ENCODE data around the gene GEMIN7. TPM values are rescaled to one million over a fixed set of nuclear protein-coding genes. Genes with fewer than 3 reads are reported as not detected.

The GEMIN7 gene
- total and polyA plus RNA-seq, 2 experiments from 2014 or later, result 48.8 to 69.0 TPM

GRCh38 chr19:45040059-45040771, 38.8 kb upstream of the GEMIN7 start:
- peaks cover 60% of the 10 kb centered on the region for H3K79me2 ChIP-seq
- DNase-seq (ENCODE audit: low spot score), result no peak
- no peaks in the 10 kb centered on the region for H3K36me3 ChIP-seq (replicated peaks; ENCODE audit: insufficient read depth, low read depth)
- peaks cover 45% of the 10 kb centered on the region for H4K20me1 ChIP-seq (ENCODE audit: insufficient read depth, poor library complexity, severe bottlenecking)
- H3K27ac ChIP-seq, result no peak overlapping the region
- WGBS (ENCODE audit: low lambda C conversion rate, missing lambda C conversion rate), result 90% methylated on average over 19 of the region's 19 CpGs
- H3K4me3 ChIP-seq, result no peak overlapping the region
- peaks cover 9% of the 10 kb centered on the region for H3K4me1 ChIP-seq (ENCODE audit: insufficient read depth)
- H3K9me3 ChIP-seq (ENCODE audit: low read depth), result no peaks in the 10 kb centered on the region
- no peaks in the 10 kb centered on the region for H3K27me3 ChIP-seq
- TF ChIP-seq EZH2 (IDR thresholded peaks at IDR 0.05; ENCODE audit: borderline replicate concordance) (no peak), CTCF (IDR thresholded peaks at IDR 0.05; ENCODE audit: poor library complexity) (no peak), EZH2phosphoT487 (IDR thresholded peaks at IDR 0.05; ENCODE audit: low read depth, severe bottlenecking, unreplicated experiment) (no peak)
- H3K9me2 ChIP-seq (replicated peaks; ENCODE audit: insufficient read depth), result no peaks in the 10 kb centered on the region
- H2AFZ ChIP-seq, result no peak overlapping the region
- H3K4me2 ChIP-seq, result peak overlapping the region; percentile 82

GRCh38 chr19:45041125-45041524, 37.9 kb upstream of the GEMIN7 start:
- H3K4me1 ChIP-seq (ENCODE audit: insufficient read depth), result peaks cover 10% of the 10 kb centered on the region
- peaks cover 51% of the 10 kb centered on the region for H4K20me1 ChIP-seq (ENCODE audit: insufficient read depth, poor library complexity, severe bottlenecking)
- no peak overlapping the region for H2AFZ ChIP-seq
- H3K4me3 ChIP-seq, result no peak overlapping the region
- no peak for DNase-seq (ENCODE audit: low spot score)
- no peaks in the 10 kb centered on the region for H3K9me3 ChIP-seq (ENCODE audit: low read depth)
- H3K27me3 ChIP-seq, result no peaks in the 10 kb centered on the region
- H3K79me2 ChIP-seq, result peaks cover 66% of the 10 kb centered on the region
- H3K4me2 ChIP-seq, result no peak overlapping the region
- 93% methylated on average over 6 of the region's 6 CpGs for WGBS (ENCODE audit: low lambda C conversion rate, missing lambda C conversion rate)
- H3K9me2 ChIP-seq (replicated peaks; ENCODE audit: insufficient read depth), result no peaks in the 10 kb centered on the region
- H3K36me3 ChIP-seq (replicated peaks; ENCODE audit: insufficient read depth, low read depth), result no peaks in the 10 kb centered on the region
- TF ChIP-seq EZH2phosphoT487 (IDR thresholded peaks at IDR 0.05; ENCODE audit: low read depth, severe bottlenecking, unreplicated experiment) (no peak), EZH2 (IDR thresholded peaks at IDR 0.05; ENCODE audit: borderline replicate concordance) (no peak), CTCF (IDR thresholded peaks at IDR 0.05; ENCODE audit: poor library complexity) (no peak)
- no peak overlapping the region for H3K27ac ChIP-seq

- 57% methylated on average over 14 of the region's 14 CpGs for WGBS (ENCODE audit: low lambda C conversion rate, missing lambda C conversion rate)
- Histone ChIP-seq H4K20me1 (ENCODE audit: insufficient read depth, poor library complexity, severe bottlenecking) (peaks cover 83% of the 10 kb centered on the region), H3K36me3 (replicated peaks; ENCODE audit: insufficient read depth, low read depth) (no peaks in the 10 kb centered on the region), H3K4me3 (no peak overlapping the region), H2AFZ (no peak overlapping the region), H3K27ac (peak overlapping the region; percentile 38), H3K4me2 (peak overlapping the region; percentile 63), H3K79me2 (peaks cover 95% of the 10 kb centered on the region), H3K9me2 (replicated peaks; ENCODE audit: insufficient read depth) (no peaks in the 10 kb centered on the region), H3K27me3 (no peaks in the 10 kb centered on the region), H3K9me3 (ENCODE audit: low read depth) (no peaks in the 10 kb centered on the region), H3K4me1 (ENCODE audit: insufficient read depth) (peaks cover 10% of the 10 kb centered on the region)
- peak; percentile 71 for DNase-seq (ENCODE audit: low spot score)
- TF ChIP-seq EZH2phosphoT487 (IDR thresholded peaks at IDR 0.05; ENCODE audit: low read depth, severe bottlenecking, unreplicated experiment), result no peak
- TF ChIP-seq EZH2 (IDR thresholded peaks at IDR 0.05; ENCODE audit: borderline replicate concordance), result no peak
- no peak for TF ChIP-seq CTCF (IDR thresholded peaks at IDR 0.05; ENCODE audit: poor library complexity)
Measured at GRCh38 chr19:45045671-45046353, 33.2 kb upstream of the GEMIN7 start.
